Erythroblast (primary cell): ENCODE results near the gene PPHLN1.

Experiments used
- DNase-seq, 2 experiments: peaks; one replicate each; lab custom pipeline; 2025; lab: John Stamatoyannopoulos, UW
- GATA1 ChIP-seq: IDR thresholded peaks from 2 replicates; pipeline ENCODE4 v1.6.1; 2011; ENCODE audit warnings: low read depth, mild to moderate bottlenecking, control low read depth, low read length, moderate library complexity
- POLR2A ChIP-seq: IDR thresholded peaks from 2 replicates; pipeline ENCODE4 v1.6.1; 2011; ENCODE audit warnings: mild to moderate bottlenecking, low read length

Gene PPHLN1

GRCh38 chr12:42477941-42478340 lies 152.0 kb downstream of the PPHLN1 start:
- DNase-seq = no peak
- TF ChIP-seq GATA1 (no peak), POLR2A (no peak)

DNA sequence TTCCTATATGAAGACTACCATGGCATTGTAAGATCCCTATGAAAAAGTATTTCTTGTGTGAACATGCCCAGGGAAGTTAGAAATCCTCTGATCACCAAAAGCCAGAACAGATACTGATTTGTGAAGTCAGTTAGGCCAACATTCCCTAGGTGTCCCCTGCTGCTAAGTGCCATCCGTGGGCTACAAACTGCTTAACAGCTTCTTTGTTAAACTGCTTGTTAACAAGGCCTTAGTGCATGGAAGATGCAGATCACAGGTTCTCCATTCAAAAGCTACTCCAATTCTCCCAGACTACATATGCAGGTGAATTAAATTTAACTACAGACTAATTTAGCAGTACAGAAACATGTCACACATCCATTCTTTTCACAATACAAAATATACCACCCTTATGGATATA lies 155.4 kb downstream of the PPHLN1 start:
- TF ChIP-seq POLR2A = no peak
- TF ChIP-seq GATA1 = no peak
- DNase-seq = no peak

GRCh38 chr12:42482041-42482747 lies 156.2 kb downstream of the PPHLN1 start:
- TF ChIP-seq GATA1 = no peak
- no peak for TF ChIP-seq POLR2A
- no peak for DNase-seq

DNA sequence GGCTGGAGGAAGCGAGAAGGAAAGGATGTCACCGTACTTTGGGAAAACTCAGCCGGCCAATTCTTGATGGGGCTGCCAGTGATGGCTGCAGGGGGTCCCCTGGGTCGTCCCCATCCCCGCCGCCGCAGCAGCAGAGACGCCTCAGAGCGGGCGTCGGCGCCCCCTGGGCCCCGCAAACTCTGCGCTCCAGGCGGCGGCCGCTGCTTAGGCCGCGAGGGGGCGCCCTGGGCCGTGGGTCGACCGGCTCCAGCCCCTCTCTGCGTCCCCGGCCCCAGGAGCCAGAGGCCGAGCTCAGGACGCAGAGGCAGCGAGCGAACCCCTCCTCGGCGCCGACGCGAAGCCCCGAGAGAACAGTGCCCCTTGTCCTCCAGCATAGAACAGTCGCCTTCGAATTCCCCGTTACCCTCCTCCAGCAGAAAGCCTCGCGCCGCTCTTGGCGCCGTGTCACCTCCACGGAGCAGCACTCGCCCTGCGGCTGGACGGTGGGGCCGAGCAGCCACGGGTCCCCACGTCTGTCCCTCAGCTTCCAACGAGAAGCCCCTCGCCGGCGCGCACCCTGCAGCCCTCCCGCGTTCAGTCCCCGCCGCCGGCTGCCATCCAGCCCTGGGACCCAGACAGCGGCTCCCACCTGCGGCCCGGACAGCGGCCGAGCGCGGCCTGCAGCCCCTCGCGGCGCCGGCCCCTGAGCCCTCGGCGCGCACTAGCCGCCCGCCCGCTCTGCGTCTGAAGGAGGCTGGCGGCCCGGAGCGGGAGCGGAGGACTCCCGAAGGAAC lies 157.0 kb downstream of the PPHLN1 start:
- DNase-seq = peak; percentile 54 to 67
- TF ChIP-seq POLR2A (no peak), GATA1 (no peak)

DNA sequence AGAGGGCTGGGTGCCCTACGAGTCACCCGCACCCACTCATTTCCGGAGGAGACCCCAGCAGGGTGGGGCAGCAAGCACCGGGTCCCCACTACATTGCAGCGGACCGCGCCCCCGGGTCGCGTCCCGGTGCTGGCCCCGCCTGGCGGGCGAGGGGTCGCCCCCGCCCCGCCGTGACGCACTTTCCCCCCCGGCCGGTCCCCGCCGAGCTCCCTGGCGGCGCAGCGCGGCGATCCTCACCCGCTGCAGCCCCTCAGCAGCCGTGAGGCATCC lies 157.5 kb downstream of the PPHLN1 start:
- TF ChIP-seq POLR2A (no peak), GATA1 (no peak)
- DNase-seq = no peak

DNA sequence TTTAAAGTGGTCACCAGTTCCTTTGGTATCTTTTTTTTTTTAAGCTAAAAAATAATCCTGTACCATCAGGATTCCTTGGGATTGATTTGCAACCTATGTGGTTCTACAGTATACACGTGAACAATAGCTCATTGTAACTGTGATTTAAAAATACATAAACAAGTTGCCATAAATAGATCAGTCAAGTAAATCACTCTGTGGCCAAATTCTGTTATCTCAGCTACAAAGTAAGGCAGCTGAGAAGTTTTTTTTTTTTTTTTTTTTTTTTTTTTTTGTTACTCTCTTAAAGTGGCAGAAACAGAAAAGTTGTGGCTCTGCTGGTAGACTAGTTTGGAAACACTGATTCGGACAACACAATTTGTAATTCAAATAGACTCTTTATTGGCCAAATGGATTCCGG lies 159.0 kb downstream of the PPHLN1 start:
- no peak for DNase-seq
- TF ChIP-seq POLR2A (no peak), GATA1 (no peak)

- DNase-seq = no peak
- no peak for TF ChIP-seq GATA1
- no peak for TF ChIP-seq POLR2A
Measured at GRCh38 chr12:42485823-42486222, 159.9 kb downstream of the PPHLN1 start.

DNA sequence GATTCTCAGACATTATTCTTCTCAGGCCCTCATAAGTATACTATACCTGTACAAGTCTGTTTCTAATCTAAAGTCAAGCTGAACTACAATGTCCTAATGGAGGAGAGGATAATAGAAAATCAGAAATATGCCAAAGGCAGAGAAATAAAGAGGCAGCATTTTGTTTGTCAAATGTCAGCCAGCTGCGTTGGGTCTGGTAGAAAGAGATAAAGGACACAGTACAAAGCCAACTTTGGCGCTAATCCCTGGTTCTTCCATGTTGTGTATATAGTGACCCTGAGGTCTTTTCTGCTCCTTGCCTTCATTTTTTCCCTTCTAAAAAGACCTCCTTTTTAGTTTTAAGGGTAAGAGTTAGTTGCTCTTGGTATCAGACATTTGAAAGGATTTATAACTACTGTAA lies 160.4 kb downstream of the PPHLN1 start:
- DNase-seq = peak in 1 of 2 experiments; percentile 8
- TF ChIP-seq GATA1 (no peak), POLR2A (no peak)

- no peak for TF ChIP-seq POLR2A
- DNase-seq = no peak
Measured at GRCh38 chr12:42490261-42490842, 164.4 kb downstream of the PPHLN1 start.
